Measurements from ENCODE around the gene TMEM174.

The TMEM174 gene

DNA sequence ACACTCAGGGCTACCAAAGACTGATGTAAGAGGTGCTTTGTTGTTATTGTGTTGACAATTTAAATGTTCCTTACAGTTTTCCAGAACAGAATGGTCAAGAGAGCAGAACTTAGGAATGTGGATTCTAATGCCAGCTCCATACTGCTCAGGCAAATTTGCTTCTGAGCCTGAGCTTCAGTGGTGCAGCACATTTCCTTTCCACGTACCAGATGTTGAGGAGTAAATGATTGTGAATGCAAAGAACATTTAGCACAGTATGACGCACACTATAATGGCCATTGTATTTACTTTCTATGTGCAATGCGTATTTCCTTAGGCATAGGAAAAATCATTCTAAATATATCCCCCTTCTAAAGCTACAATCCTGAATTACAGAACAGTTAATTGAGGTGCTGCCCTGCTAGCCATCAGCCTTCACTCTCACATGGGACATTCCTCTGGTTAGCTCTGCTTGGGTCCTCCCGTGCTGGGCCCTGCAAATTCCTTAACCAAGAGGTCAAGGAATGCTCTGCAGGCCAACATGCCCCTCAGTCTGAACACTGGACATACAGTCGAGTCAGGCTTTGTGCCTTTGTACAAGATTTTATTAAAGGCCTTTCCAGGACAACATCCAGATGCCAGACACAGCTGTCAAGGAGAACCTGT lies 21.1 kb upstream of the TMEM174 start:
- H3K4me3 ChIP-seq (ENCODE audit: low read depth, low read length) = no peak overlapping the region
- in situ Hi-C loops (cut with HindIII; ENCODE audit: low sequenced_read_pairs) = no loop called here
- DNase-seq (ENCODE audit: low read depth) = no peak
- TF ChIP-seq, protein P1, sequence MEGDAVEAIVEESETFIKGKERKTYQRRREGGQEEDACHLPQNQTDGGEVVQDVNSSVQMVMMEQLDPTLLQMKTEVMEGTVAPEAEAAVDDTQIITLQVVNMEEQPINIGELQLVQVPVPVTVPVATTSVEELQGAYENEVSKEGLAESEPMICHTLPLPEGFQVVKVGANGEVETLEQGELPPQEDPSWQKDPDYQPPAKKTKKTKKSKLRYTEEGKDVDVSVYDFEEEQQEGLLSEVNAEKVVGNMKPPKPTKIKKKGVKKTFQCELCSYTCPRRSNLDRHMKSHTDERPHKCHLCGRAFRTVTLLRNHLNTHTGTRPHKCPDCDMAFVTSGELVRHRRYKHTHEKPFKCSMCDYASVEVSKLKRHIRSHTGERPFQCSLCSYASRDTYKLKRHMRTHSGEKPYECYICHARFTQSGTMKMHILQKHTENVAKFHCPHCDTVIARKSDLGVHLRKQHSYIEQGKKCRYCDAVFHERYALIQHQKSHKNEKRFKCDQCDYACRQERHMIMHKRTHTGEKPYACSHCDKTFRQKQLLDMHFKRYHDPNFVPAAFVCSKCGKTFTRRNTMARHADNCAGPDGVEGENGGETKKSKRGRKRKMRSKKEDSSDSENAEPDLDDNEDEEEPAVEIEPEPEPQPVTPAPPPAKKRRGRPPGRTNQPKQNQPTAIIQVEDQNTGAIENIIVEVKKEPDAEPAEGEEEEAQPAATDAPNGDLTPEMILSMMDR (IDR thresholded peaks at IDR 0.05; ENCODE audit: low read depth, low read length, missing control alignments) = no peak

DNA sequence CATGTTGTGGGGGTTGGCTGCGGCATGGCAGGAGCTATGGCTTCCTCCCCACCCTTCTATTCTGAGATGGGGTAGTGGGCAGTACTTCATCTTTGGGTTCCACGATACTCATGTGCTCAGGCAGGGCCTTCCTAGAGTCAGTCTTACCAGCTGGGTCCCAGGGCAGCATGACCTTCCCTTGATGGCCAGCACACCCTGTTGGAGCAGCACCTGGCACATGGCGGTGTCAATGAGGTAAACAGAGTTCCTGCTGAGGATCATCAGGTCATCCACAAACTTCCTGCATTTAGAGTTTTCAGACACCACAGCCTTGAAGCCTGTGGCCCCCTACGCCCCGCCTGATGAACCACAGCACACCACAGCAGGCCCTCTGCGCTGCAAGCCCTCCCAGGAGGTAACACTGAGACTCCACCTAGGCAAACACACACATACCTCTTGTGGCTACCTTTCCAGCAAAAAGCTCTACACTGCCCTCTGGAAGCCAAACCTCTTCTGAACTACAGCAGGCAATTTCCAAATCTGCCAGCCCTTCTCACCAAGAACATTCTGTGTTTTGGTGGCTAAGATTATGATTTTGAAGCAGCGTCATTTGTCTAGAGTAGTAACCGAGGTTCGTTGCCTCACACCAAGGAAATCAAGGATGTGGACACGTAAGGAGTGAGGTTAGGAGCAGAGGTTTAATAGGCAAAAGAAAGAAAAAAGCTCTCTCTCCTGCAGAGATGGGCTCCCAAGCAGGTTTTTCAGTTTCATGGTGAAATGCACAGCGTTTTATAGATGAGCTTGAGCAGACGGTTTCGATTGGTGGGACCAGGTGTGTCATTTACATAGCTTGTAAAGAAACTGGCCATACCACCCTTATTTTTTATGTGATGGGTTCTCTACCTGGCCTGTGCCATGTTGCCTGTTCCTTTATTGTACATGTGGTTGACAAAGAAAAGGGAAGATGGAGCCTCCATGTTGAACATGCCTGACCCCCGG lies 20.3 kb upstream of the TMEM174 start:
- TF ChIP-seq, protein P1 (IDR thresholded peaks at IDR 0.05; ENCODE audit: low read depth, low read length, missing control alignments) = no peak
- in situ Hi-C loops (cut with HindIII; ENCODE audit: low sequenced_read_pairs) = no loop called here
- no peak overlapping the region for H3K4me3 ChIP-seq (ENCODE audit: low read depth, low read length)
- DNase-seq (ENCODE audit: low read depth) = no peak

DNA sequence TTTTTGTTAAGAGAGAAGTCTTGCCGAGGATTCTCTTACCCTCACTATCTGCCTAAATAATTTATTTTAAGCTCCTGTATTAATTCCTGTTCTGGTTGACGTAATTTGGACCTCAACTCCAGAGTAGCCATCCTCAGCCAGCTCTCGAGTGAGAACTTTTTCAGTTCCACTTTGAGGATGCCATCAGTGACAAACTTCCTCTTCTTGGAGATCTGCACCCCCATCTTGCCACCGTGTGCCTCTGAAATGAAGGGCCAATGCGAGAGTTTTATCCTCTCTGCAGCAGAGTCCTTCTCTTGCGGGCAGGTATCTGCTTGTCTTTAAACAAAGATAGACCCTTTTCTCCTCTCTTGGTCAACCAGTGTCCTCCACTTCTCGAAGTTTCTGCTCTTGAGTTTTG lies 19.5 kb upstream of the TMEM174 start:
- no peak overlapping the region for H3K4me3 ChIP-seq (ENCODE audit: low read depth, low read length)
- in situ Hi-C loops (cut with HindIII; ENCODE audit: low sequenced_read_pairs) = no loop called here
- no peak for DNase-seq (ENCODE audit: low read depth)
- TF ChIP-seq, protein P1 (IDR thresholded peaks at IDR 0.05; ENCODE audit: low read depth, low read length, missing control alignments) = no peak

DNA sequence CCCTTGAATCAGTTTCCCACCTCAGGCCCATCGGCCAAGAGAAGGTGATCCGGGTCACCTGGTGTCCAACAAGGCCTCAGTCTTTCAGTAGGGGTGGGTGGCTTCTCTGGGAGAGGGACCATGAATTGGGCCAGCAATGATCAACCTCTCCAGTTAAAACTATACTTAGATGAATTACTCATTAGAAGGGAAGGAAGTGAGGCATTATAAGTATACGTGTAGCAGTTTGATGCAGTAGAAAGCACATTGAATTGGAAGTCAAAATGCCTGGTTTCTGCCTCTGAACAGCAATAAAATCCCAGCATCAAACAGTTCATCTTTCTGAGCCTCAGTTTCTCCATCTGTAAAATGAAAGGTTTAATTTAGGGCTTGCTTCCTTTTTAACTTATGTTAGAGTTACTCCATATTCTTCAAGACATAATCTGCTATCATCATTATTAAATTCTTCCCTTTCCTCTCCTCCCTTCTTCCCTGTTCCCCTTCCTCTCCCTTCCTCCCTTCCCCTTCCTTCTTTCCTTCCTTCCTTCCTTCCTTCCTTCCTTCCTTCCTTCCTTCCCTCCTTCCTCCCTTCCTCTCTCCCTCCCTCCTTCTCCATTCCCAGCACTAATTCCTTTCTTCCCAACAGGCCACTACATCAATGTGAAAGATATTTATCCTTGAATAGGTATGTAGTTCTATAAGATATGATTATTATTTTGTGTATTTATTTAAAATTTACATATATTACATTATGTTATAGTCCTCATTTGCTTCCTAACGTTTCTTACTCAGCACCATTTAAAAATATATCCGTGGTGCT lies 18.6 kb upstream of the TMEM174 start:
- H3K4me3 ChIP-seq (ENCODE audit: low read depth, low read length) = no peak overlapping the region
- TF ChIP-seq, protein P1 (IDR thresholded peaks at IDR 0.05; ENCODE audit: low read depth, low read length, missing control alignments) = no peak
- DNase-seq (ENCODE audit: low read depth) = no peak
- in situ Hi-C loops (cut with HindIII; ENCODE audit: low sequenced_read_pairs) = no loop called here

DNA sequence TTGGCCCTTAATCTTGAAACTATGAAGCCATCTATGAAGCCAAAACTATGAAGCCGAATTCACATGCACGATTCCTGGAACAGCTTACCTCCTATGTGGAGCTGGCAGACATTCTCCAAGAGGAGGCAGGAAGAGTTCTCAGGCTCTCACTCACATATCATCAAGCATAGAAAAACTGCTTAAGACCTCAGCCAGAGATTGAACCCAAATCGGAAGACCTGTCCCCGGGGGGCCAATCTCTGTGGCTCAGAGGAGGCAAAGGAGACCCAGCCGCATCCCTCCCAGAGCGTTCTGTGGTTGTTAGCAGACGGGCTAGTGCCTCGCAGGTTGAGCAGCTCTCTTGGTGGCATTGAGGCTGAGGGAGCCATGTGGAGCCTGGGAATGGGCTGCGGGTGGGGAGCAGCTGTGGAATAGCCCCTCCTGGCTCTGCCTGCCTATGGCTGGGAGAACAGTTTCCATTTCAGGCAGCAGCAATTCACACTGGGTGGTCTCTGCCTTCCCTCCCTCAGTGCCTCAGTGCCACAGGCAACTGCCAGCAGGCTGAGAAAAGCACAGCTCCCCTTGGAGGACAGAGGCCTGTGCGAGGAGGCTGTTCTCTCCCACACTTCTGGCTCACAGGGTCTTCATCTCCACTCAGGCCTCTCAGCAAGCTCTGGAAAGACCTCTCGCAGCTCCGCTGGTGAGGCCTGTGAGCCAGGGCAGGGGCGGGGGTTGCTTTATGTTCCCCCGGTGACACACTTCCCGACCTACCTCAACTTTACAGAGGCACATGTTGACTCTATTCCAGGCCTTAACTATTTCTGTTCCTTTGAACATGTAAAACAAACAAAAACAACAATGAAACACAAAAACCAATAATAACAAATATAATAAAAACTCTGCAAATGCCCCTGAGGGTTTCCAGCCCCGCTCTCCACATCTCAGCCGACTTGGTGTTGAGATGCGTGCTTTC lies 17.4 kb upstream of the TMEM174 start:
- H3K4me3 ChIP-seq (ENCODE audit: low read depth, low read length) = no peak overlapping the region
- DNase-seq (ENCODE audit: low read depth) = no peak
- in situ Hi-C loops (cut with HindIII; ENCODE audit: low sequenced_read_pairs) = no loop called here
- TF ChIP-seq, protein P1 (IDR thresholded peaks at IDR 0.05; ENCODE audit: low read depth, low read length, missing control alignments) = no peak

Data from astrocyte of the cerebellum (primary cell).